IMR-90 (cell line): ENCODE measurements around the gene RAPH1. TPM values are rescaled to one million over a fixed set of nuclear protein-coding genes. Genes with fewer than 3 reads are reported as not detected.

Experiments used
- ATAC-seq: fragments of 200-7000 bp; cut with Tn5 transposase; 2 replicates; pipeline ENCODE4 v1.9.1; 2020; ENCODE audit warnings: low read depth, mild to moderate bottlenecking, moderate library complexity
- BruUV-seq: library from RNA; stranded (reverse); fragments of 400-500 nt; replicated peaks from 2 replicates; lab custom pipeline; 2021; lab: Mats Ljungman, UMichigan
- CTCF ChIA-PET: fragments of 300-600 bp; formaldehyde crosslinking; extraction: SDS; loops from one replicate; lab custom pipeline; 2021; ENCODE audit warnings: antibody characterized with exemption; lab: Yijun Ruan, JAX
- POLR2A ChIA-PET: fragments of 300-600 bp; sonication (Branson Sonifier 250); formaldehyde crosslinking; loops from one replicate; lab custom pipeline; 2022; ENCODE audit warnings: antibody characterized with exemption; ENCODE audit not compliant: unreplicated experiment; lab: Charles Lee
- DNase-seq: peaks from one replicate; pipeline ENCODE4 v3.0.0; 2013
- H2AFZ ChIP-seq: replicated peaks from 2 replicates; pipeline ENCODE3; 2013; ENCODE audit warnings: low read length, mild to moderate bottlenecking; ENCODE audit not compliant: poor library complexity
- H2AK5ac ChIP-seq: 2 replicates; pipeline ENCODE4 v1.6.1; 2013; ENCODE audit warnings: low read depth, low read length, inconsistent platforms
- H2AK9ac ChIP-seq: replicated peaks from 2 replicates; pipeline ENCODE3; 2013; ENCODE audit warnings: mild to moderate bottlenecking, low read depth, low read length, moderate library complexity; ENCODE audit not compliant: poor library complexity
- H2BK120ac ChIP-seq: 2 replicates; pipeline ENCODE4 v1.6.1; 2013; ENCODE audit warnings: low read depth, low read length, inconsistent platforms
- H2BK15ac ChIP-seq: 3 replicates; pipeline ENCODE4 v1.6.1; 2013; ENCODE audit warnings: low read depth, low read length, inconsistent platforms
- H2BK20ac ChIP-seq: 2 replicates; pipeline ENCODE4 v1.6.1; 2013; ENCODE audit warnings: low read depth, mild to moderate bottlenecking, inconsistent platforms, low read length, moderate library complexity
- H2BK5ac ChIP-seq: 2 replicates; pipeline ENCODE4 v1.6.1; 2013; ENCODE audit warnings: mild to moderate bottlenecking, low read depth, low read length, inconsistent platforms; ENCODE audit not compliant: poor library complexity, severe bottlenecking
- H3K14ac ChIP-seq: replicated peaks from 2 replicates; pipeline ENCODE4 v1.6.1; 2013; ENCODE audit warnings: low read depth, low read length, inconsistent platforms
- H3K18ac ChIP-seq: 2 replicates; pipeline ENCODE4 v1.6.1; 2013; ENCODE audit warnings: low read depth, low read length, control low read depth
- H3K23ac ChIP-seq: 2 replicates; pipeline ENCODE4 v1.6.1; 2013; ENCODE audit warnings: low read depth, low read length, inconsistent platforms
- H3K27ac ChIP-seq: 2 replicates; pipeline ENCODE4 v1.5.1; 2013; ENCODE audit warnings: mild to moderate bottlenecking, control low read depth, low read length; ENCODE audit not compliant: insufficient read depth
- H3K27me3 ChIP-seq: 2 replicates; pipeline ENCODE4 v1.6.1; 2013; ENCODE audit warnings: low read length; ENCODE audit not compliant: control insufficient read depth, insufficient read depth
- H3K36me3 ChIP-seq: 2 replicates; pipeline ENCODE4 v1.6.1; 2013; ENCODE audit warnings: low read length, mixed read lengths; ENCODE audit not compliant: control insufficient read depth, insufficient read depth
- H3K4ac ChIP-seq: 2 replicates; pipeline ENCODE4 v1.6.1; 2013; ENCODE audit warnings: low read depth, low read length, inconsistent platforms
- H3K4me1 ChIP-seq: 2 replicates; pipeline ENCODE4 v1.6.1; 2013; ENCODE audit warnings: low read length, mixed read lengths; ENCODE audit not compliant: control insufficient read depth, insufficient read depth
- H3K4me2 ChIP-seq: 2 replicates; pipeline ENCODE4 v1.6.1; 2013; ENCODE audit warnings: low read depth, mild to moderate bottlenecking, control low read depth, low read length, moderate library complexity
- H3K4me3 ChIP-seq: 2 replicates; pipeline ENCODE4 v1.5.1; 2013; ENCODE audit warnings: low read depth, mild to moderate bottlenecking, control low read depth, low read length, moderate library complexity; ENCODE audit not compliant: insufficient read depth
- H3K56ac ChIP-seq: 2 replicates; pipeline ENCODE4 v1.6.1; 2013; ENCODE audit warnings: low read length, inconsistent platforms; ENCODE audit not compliant: insufficient read depth; ENCODE audit errors: extremely low read depth
- H3K79me1 ChIP-seq, 2 experiments: 2 replicates each; pipeline ENCODE4 v1.6.1; 2013; ENCODE audit warnings: low read length in 2 of 2, inconsistent platforms in 1 of 2, low read depth in 1 of 2
- H3K9ac ChIP-seq: 2 replicates; pipeline ENCODE4 v1.6.1; 2013; ENCODE audit warnings: low read depth, low read length, control low read depth
- H3K9me1 ChIP-seq: 2 replicates; pipeline ENCODE4 v1.6.1; 2013; ENCODE audit warnings: low read length, inconsistent platforms; ENCODE audit not compliant: insufficient read depth
- H3K9me3 ChIP-seq: 2 replicates; pipeline ENCODE4 v1.6.1; 2013; ENCODE audit warnings: low read length; ENCODE audit not compliant: control insufficient read depth, insufficient read depth
- H4K20me1 ChIP-seq: 2 replicates; pipeline ENCODE4 v1.6.1; 2013; ENCODE audit warnings: low read length, inconsistent platforms; ENCODE audit not compliant: insufficient read depth
- H4K5ac ChIP-seq: 2 replicates; pipeline ENCODE4 v1.6.1; 2013; ENCODE audit warnings: mild to moderate bottlenecking, low read depth, low read length, control low read depth
- H4K8ac ChIP-seq, 2 experiments: 2 replicates each; pipeline ENCODE4 v1.6.1; 2013; ENCODE audit warnings: low read depth in 2 of 2, low read length in 2 of 2, control low read depth in 1 of 2, inconsistent platforms in 1 of 2
- H4K91ac ChIP-seq: 2 replicates; pipeline ENCODE4 v1.6.1; 2013; ENCODE audit warnings: low read depth, low read length, inconsistent platforms; ENCODE audit not compliant: insufficient read depth
- BHLHE40 ChIP-seq: fragments of 150-350 bp; IDR thresholded peaks from 2 replicates; pipeline ENCODE4 v1.6.1; 2016; ENCODE audit warnings: mild to moderate bottlenecking, low read depth, low read length
- CEBPB ChIP-seq: IDR thresholded peaks from 2 replicates; pipeline ENCODE4 v1.6.1; 2012; ENCODE audit warnings: low read depth, low read length, improper control_type of control experiment
- CHD1 ChIP-seq: IDR thresholded peaks from 2 replicates; pipeline ENCODE4 v1.6.1; 2012; ENCODE audit warnings: low read depth, low read length, improper control_type of control experiment
- CTCF ChIP-seq: conservative IDR thresholded peaks from 2 replicates; pipeline ENCODE4 v1.5.1; 2012; ENCODE audit warnings: mild to moderate bottlenecking, low read depth, low read length, improper control_type of control experiment
- FOS ChIP-seq: fragments of 150-350 bp; IDR thresholded peaks from 2 replicates; pipeline ENCODE4 v1.6.1; 2016; ENCODE audit warnings: low read depth, low read length
- MAFK ChIP-seq: IDR thresholded peaks from 2 replicates; pipeline ENCODE4 v1.6.1; 2012; ENCODE audit warnings: low read depth, low read length, improper control_type of control experiment
- MAZ ChIP-seq: IDR thresholded peaks from 2 replicates; pipeline ENCODE4 v1.6.1; 2012; ENCODE audit warnings: low read depth, mild to moderate bottlenecking, low read length, improper control_type of control experiment, moderate library complexity, borderline replicate concordance
- MXI1 ChIP-seq: IDR thresholded peaks from 2 replicates; pipeline ENCODE4 v1.6.1; 2012; ENCODE audit warnings: low read depth, mild to moderate bottlenecking, low read length, moderate library complexity, borderline replicate concordance
- NFE2L2 ChIP-seq: fragments of 150-350 bp; IDR thresholded peaks from 2 replicates; pipeline ENCODE4 v1.6.1; 2016; ENCODE audit warnings: low read depth, mild to moderate bottlenecking, low read length
- POLR2A ChIP-seq: IDR thresholded peaks from 2 replicates; pipeline ENCODE4 v1.6.1; 2012; ENCODE audit warnings: mild to moderate bottlenecking, low read depth, low read length
- RAD21 ChIP-seq: IDR thresholded peaks from 2 replicates; pipeline ENCODE4 v1.6.1; 2012; ENCODE audit warnings: low read length, improper control_type of control experiment
- RCOR1 ChIP-seq: IDR thresholded peaks from 2 replicates; pipeline ENCODE4 v1.6.1; 2012; ENCODE audit warnings: mild to moderate bottlenecking, low read length, improper control_type of control experiment; ENCODE audit not compliant: insufficient replicate concordance
- RFX5 ChIP-seq: IDR thresholded peaks from 2 replicates; pipeline ENCODE4 v1.8.0; 2012; ENCODE audit warnings: low read depth, mild to moderate bottlenecking, low read length, moderate library complexity
- SMC3 ChIP-seq: fragments of 150-350 bp; IDR thresholded peaks from 2 replicates; pipeline ENCODE4 v1.6.1; 2016; ENCODE audit warnings: low read depth, mild to moderate bottlenecking, antibody characterized with exemption, low read length, moderate library complexity
- WGBS, 2 experiments: methylation state at CpG; one replicate each; pipeline versions ENCODE4 v1.1.5 to v1.1.7; 2013; ENCODE audit warnings: missing lambda C conversion rate in 2 of 2; ENCODE audit not compliant: insufficient read length in 1 of 2; ENCODE audit errors: extremely low coverage in 2 of 2; 5-methylcytosine and 5-hydroxymethylcytosine counted together
- dilution Hi-C: fragments of 300-500 bp; cut with HindIII; formaldehyde crosslinking; loops from one replicate; pipeline ENCODE4 v1.14.3; 2018; ENCODE audit warnings: low sequenced_read_pairs; ENCODE audit not compliant: unreplicated experiment
- in situ Hi-C: fragments of 300-500 bp; cut with MboI; formaldehyde crosslinking; loops from 3 replicates; pipeline ENCODE4 v1.14.3; 2019; ENCODE audit warnings: low sequenced_read_pairs, inconsistent platforms, mixed read lengths
- intact Hi-C: fragments of 100-400 bp; cut with micrococcal nuclease; formaldehyde crosslinking; loops from 2 replicates; pipeline ENCODE4 v1.10.0; 2022
- polyA plus RNA-seq, 3 experiments: library from polyadenylated mRNA; depleted of rRNA; stranded (reverse); fragments of >200 nt; gene quantifications; 2 replicates each; pipeline ENCODE4 v1.2.3, GENCODE V29; 2012; ENCODE audit warnings: low replicate concordance in 1 of 3
- total RNA-seq: library from RNA; depleted of rRNA; stranded (reverse); fragments of >200 nt; gene quantifications from 2 replicates; pipeline ENCODE4 v1.2.3, GENCODE V29; 2012
- TF ChIP-seq, protein P1 (sequence below): fragments of 150-350 bp; IDR thresholded peaks from 2 replicates; pipeline ENCODE4 v1.6.1; 2017; ENCODE audit warnings: mild to moderate bottlenecking, antibody characterized with exemption, low read length, low read depth
- TF ChIP-seq, protein P2 (sequence below): fragments of 150-350 bp; IDR thresholded peaks from 2 replicates; pipeline ENCODE4 v1.6.1; 2016; ENCODE audit warnings: low read depth, mild to moderate bottlenecking, low read length, moderate library complexity, borderline replicate concordance

Gene RAPH1
- total and polyA plus RNA-seq, 2 of the 4 experiments (the other 2 are of a cell fraction) = 7.5 to 15.1 TPM

DNA sequence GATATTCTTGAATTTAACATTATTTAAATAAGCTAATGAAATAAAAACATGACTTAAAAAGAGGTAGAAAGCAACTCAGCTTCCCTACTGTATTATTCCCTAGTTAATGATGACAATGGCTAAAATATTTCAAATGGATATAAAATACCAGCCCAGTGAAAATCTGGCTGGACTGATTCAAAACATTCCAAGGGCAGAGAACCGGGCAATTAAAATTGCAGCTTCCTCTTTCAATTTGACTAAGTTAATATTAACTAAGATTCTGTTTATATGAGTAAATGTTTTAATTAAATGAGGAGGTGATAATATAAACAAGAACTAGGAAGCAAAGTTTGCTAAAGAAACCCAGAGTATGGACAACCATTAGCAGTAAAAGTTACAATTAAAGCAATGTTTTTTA lies 65.6 kb downstream of the RAPH1 start:
- no peak overlapping the region for H2AK5ac ChIP-seq
- H3K79me1 ChIP-seq = peaks cover 19 to 25% of the 10 kb centered on the region in 2 experiments; a peak in 3 of 4 replicates
- intact Hi-C loops (no loop called here), dilution Hi-C loops (no loop called here), in situ Hi-C loops (no loop called here)
- WGBS, 2 experiments = no CpG with 5 or more reads among the region's 1 CpG
- H2AK9ac ChIP-seq = no peak overlapping the region
- no TSS peak for BruUV-seq
- no peak overlapping the region for H4K91ac ChIP-seq
- no peak overlapping the region for H4K5ac ChIP-seq
- ChIA-PET CTCF (interaction anchor here (0.6 kb wide), 1 partner anchor 305 kb away, joined by 3 read pairs; no protein-coding TSS in a partner anchor), POLR2A (no interaction called here)
- H3K56ac ChIP-seq = no peak overlapping the region
- no peaks in the 10 kb centered on the region for H3K27me3 ChIP-seq
- H3K9me1 ChIP-seq = peaks cover 3% of the 10 kb centered on the region; the same call in 1 of the 2 replicates
- no peak overlapping the region for H4K8ac ChIP-seq
- no peak overlapping the region for H3K23ac ChIP-seq
- no peak overlapping the region for H2BK120ac ChIP-seq
- no peak overlapping the region for H3K27ac ChIP-seq
- ATAC-seq (no peak), DNase-seq (no peak)
- H3K9me3 ChIP-seq = no peaks in the 10 kb centered on the region
- H3K9ac ChIP-seq = no peak overlapping the region
- H3K4ac ChIP-seq = no peak overlapping the region
- H2AFZ ChIP-seq = no peak overlapping the region
- H3K4me3 ChIP-seq = no peak overlapping the region
- no peak overlapping the region for H2BK15ac ChIP-seq
- TF ChIP-seq CTCF (no peak), NFE2L2 (no peak), CEBPB (no peak), MXI1 (no peak), POLR2A (no peak), RCOR1 (no peak), MAZ (no peak), FOS (no peak), SMC3 (no peak), BHLHE40 (no peak), RAD21 (no peak), CHD1 (no peak), RFX5 (no peak), MAFK (no peak)
- TF ChIP-seq, protein P1, sequence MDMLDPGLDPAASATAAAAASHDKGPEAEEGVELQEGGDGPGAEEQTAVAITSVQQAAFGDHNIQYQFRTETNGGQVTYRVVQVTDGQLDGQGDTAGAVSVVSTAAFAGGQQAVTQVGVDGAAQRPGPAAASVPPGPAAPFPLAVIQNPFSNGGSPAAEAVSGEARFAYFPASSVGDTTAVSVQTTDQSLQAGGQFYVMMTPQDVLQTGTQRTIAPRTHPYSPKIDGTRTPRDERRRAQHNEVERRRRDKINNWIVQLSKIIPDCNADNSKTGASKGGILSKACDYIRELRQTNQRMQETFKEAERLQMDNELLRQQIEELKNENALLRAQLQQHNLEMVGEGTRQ = no peak
- TF ChIP-seq, protein P2, sequence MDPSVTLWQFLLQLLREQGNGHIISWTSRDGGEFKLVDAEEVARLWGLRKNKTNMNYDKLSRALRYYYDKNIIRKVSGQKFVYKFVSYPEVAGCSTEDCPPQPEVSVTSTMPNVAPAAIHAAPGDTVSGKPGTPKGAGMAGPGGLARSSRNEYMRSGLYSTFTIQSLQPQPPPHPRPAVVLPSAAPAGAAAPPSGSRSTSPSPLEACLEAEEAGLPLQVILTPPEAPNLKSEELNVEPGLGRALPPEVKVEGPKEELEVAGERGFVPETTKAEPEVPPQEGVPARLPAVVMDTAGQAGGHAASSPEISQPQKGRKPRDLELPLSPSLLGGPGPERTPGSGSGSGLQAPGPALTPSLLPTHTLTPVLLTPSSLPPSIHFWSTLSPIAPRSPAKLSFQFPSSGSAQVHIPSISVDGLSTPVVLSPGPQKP = no peak
- no peaks in the 10 kb centered on the region for H3K4me1 ChIP-seq
- H2BK5ac ChIP-seq = no peak overlapping the region
- no peak overlapping the region for H3K14ac ChIP-seq
- no peaks in the 10 kb centered on the region for H4K20me1 ChIP-seq
- H2BK20ac ChIP-seq = no peak overlapping the region
- no peak overlapping the region for H3K18ac ChIP-seq
- H3K36me3 ChIP-seq = peaks cover 3% of the 10 kb centered on the region; the same call in 1 of the 2 replicates
- no peak overlapping the region for H3K4me2 ChIP-seq
